ENCODE measurements around the gene CWC27.

Gene CWC27

GRCh38 chr5:64835266-64835665 lies 66.5 kb downstream of the CWC27 start:
- Histone ChIP-seq H3K4me1 (ENCODE audit: control insufficient read depth in 2 of 2, insufficient read depth in 2 of 2, low read length in 2 of 2) (no peaks in the 10 kb centered on the region), H3K36me3 (ENCODE audit: control insufficient read depth in 2 of 2, insufficient read depth in 2 of 2, low read length in 2 of 2) (no peaks in the 10 kb centered on the region), H3K4me3 (ENCODE audit: low read length in 2 of 2) (no peak overlapping the region), H3K27ac (ENCODE audit: low read depth in 2 of 2, low read length in 2 of 2) (no peak overlapping the region), H3K9ac (ENCODE audit: low read depth in 1 of 2, low read length in 2 of 2) (no peak overlapping the region), H3K27me3 (ENCODE audit: control insufficient read depth in 2 of 2, insufficient read depth in 2 of 2, low read length in 2 of 2) (no peaks in the 10 kb centered on the region), H3K9me3 (ENCODE audit: control insufficient read depth in 2 of 2, low read length in 2 of 2) (no peaks in the 10 kb centered on the region)

GRCh38 chr5:64836190-64836755 lies 67.5 kb downstream of the CWC27 start:
- Histone ChIP-seq H3K9ac (ENCODE audit: low read depth in 1 of 2, low read length in 2 of 2) (no peak overlapping the region), H3K27me3 (ENCODE audit: control insufficient read depth in 2 of 2, insufficient read depth in 2 of 2, low read length in 2 of 2) (no peaks in the 10 kb centered on the region), H3K36me3 (ENCODE audit: control insufficient read depth in 2 of 2, insufficient read depth in 2 of 2, low read length in 2 of 2) (no peaks in the 10 kb centered on the region), H3K9me3 (ENCODE audit: control insufficient read depth in 2 of 2, low read length in 2 of 2) (no peaks in the 10 kb centered on the region), H3K4me3 (ENCODE audit: low read length in 2 of 2) (no peak overlapping the region), H3K27ac (ENCODE audit: low read depth in 2 of 2, low read length in 2 of 2) (no peak overlapping the region), H3K4me1 (ENCODE audit: control insufficient read depth in 2 of 2, insufficient read depth in 2 of 2, low read length in 2 of 2) (no peaks in the 10 kb centered on the region)

GRCh38 chr5:64836786-64837185 lies 68.1 kb downstream of the CWC27 start:
- no peaks in the 10 kb centered on the region for H3K36me3 ChIP-seq (ENCODE audit: control insufficient read depth in 2 of 2, insufficient read depth in 2 of 2, low read length in 2 of 2)
- H3K4me3 ChIP-seq (ENCODE audit: low read length in 2 of 2): no peak overlapping the region
- no peak overlapping the region for H3K27ac ChIP-seq (ENCODE audit: low read depth in 2 of 2, low read length in 2 of 2)
- H3K4me1 ChIP-seq (ENCODE audit: control insufficient read depth in 2 of 2, insufficient read depth in 2 of 2, low read length in 2 of 2): no peaks in the 10 kb centered on the region
- H3K9me3 ChIP-seq (ENCODE audit: control insufficient read depth in 2 of 2, low read length in 2 of 2): no peaks in the 10 kb centered on the region
- H3K9ac ChIP-seq (ENCODE audit: low read depth in 1 of 2, low read length in 2 of 2): no peak overlapping the region
- no peaks in the 10 kb centered on the region for H3K27me3 ChIP-seq (ENCODE audit: control insufficient read depth in 2 of 2, insufficient read depth in 2 of 2, low read length in 2 of 2)

- Histone ChIP-seq H3K27me3 (ENCODE audit: control insufficient read depth in 2 of 2, insufficient read depth in 2 of 2, low read length in 2 of 2) (no peaks in the 10 kb centered on the region), H3K9me3 (ENCODE audit: control insufficient read depth in 2 of 2, low read length in 2 of 2) (no peaks in the 10 kb centered on the region), H3K36me3 (ENCODE audit: control insufficient read depth in 2 of 2, insufficient read depth in 2 of 2, low read length in 2 of 2) (no peaks in the 10 kb centered on the region), H3K4me3 (ENCODE audit: low read length in 2 of 2) (no peak overlapping the region), H3K4me1 (ENCODE audit: control insufficient read depth in 2 of 2, insufficient read depth in 2 of 2, low read length in 2 of 2) (no peaks in the 10 kb centered on the region), H3K9ac (ENCODE audit: low read depth in 1 of 2, low read length in 2 of 2) (no peak overlapping the region), H3K27ac (ENCODE audit: low read depth in 2 of 2, low read length in 2 of 2) (no peak overlapping the region)
Observed at GRCh38 chr5:64838376-64838775, 69.6 kb downstream of the CWC27 start.

- H3K9me3 ChIP-seq (ENCODE audit: control insufficient read depth in 2 of 2, low read length in 2 of 2): no peaks in the 10 kb centered on the region
- H3K4me1 ChIP-seq (ENCODE audit: control insufficient read depth in 2 of 2, insufficient read depth in 2 of 2, low read length in 2 of 2): no peaks in the 10 kb centered on the region
- H3K36me3 ChIP-seq (ENCODE audit: control insufficient read depth in 2 of 2, insufficient read depth in 2 of 2, low read length in 2 of 2): no peaks in the 10 kb centered on the region
- H3K9ac ChIP-seq (ENCODE audit: low read depth in 1 of 2, low read length in 2 of 2): no peak overlapping the region
- H3K27me3 ChIP-seq (ENCODE audit: control insufficient read depth in 2 of 2, insufficient read depth in 2 of 2, low read length in 2 of 2): no peaks in the 10 kb centered on the region
- no peak overlapping the region for H3K4me3 ChIP-seq (ENCODE audit: low read length in 2 of 2)
- H3K27ac ChIP-seq (ENCODE audit: low read depth in 2 of 2, low read length in 2 of 2): no peak overlapping the region
Observed at GRCh38 chr5:64838803-64839202, 70.1 kb downstream of the CWC27 start.

- no peaks in the 10 kb centered on the region for H3K4me1 ChIP-seq (ENCODE audit: control insufficient read depth in 2 of 2, insufficient read depth in 2 of 2, low read length in 2 of 2)
- H3K9me3 ChIP-seq (ENCODE audit: control insufficient read depth in 2 of 2, low read length in 2 of 2): peaks cover 0 to 3% of the 10 kb centered on the region in 2 donors
- H3K36me3 ChIP-seq (ENCODE audit: control insufficient read depth in 2 of 2, insufficient read depth in 2 of 2, low read length in 2 of 2): peaks cover 0 to 3% of the 10 kb centered on the region in 2 donors
- no peak overlapping the region for H3K9ac ChIP-seq (ENCODE audit: low read depth in 1 of 2, low read length in 2 of 2)
- H3K27ac ChIP-seq (ENCODE audit: low read depth in 2 of 2, low read length in 2 of 2): no peak overlapping the region
- H3K27me3 ChIP-seq (ENCODE audit: control insufficient read depth in 2 of 2, insufficient read depth in 2 of 2, low read length in 2 of 2): no peaks in the 10 kb centered on the region
- H3K4me3 ChIP-seq (ENCODE audit: low read length in 2 of 2): no peak overlapping the region
Observed at GRCh38 chr5:64839936-64840335, 71.2 kb downstream of the CWC27 start.

- no peak overlapping the region for H3K9ac ChIP-seq (ENCODE audit: low read depth in 1 of 2, low read length in 2 of 2)
- H3K4me3 ChIP-seq (ENCODE audit: low read length in 2 of 2): no peak overlapping the region
- H3K27ac ChIP-seq (ENCODE audit: low read depth in 2 of 2, low read length in 2 of 2): no peak overlapping the region
- peaks cover 0 to 3% of the 10 kb centered on the region in 2 donors for H3K36me3 ChIP-seq (ENCODE audit: control insufficient read depth in 2 of 2, insufficient read depth in 2 of 2, low read length in 2 of 2)
- H3K4me1 ChIP-seq (ENCODE audit: control insufficient read depth in 2 of 2, insufficient read depth in 2 of 2, low read length in 2 of 2): no peaks in the 10 kb centered on the region
- H3K9me3 ChIP-seq (ENCODE audit: control insufficient read depth in 2 of 2, low read length in 2 of 2): peaks cover 0 to 4% of the 10 kb centered on the region in 2 donors
- H3K27me3 ChIP-seq (ENCODE audit: control insufficient read depth in 2 of 2, insufficient read depth in 2 of 2, low read length in 2 of 2): no peaks in the 10 kb centered on the region
Observed at GRCh38 chr5:64840958-64841357, 72.2 kb downstream of the CWC27 start.

- no peaks in the 10 kb centered on the region for H3K27me3 ChIP-seq (ENCODE audit: control insufficient read depth in 2 of 2, insufficient read depth in 2 of 2, low read length in 2 of 2)
- no peak overlapping the region for H3K9ac ChIP-seq (ENCODE audit: low read depth in 1 of 2, low read length in 2 of 2)
- no peaks in the 10 kb centered on the region for H3K9me3 ChIP-seq (ENCODE audit: control insufficient read depth in 2 of 2, low read length in 2 of 2)
- H3K27ac ChIP-seq (ENCODE audit: low read depth in 2 of 2, low read length in 2 of 2): no peak overlapping the region
- H3K4me1 ChIP-seq (ENCODE audit: control insufficient read depth in 2 of 2, insufficient read depth in 2 of 2, low read length in 2 of 2): no peaks in the 10 kb centered on the region
- H3K4me3 ChIP-seq (ENCODE audit: low read length in 2 of 2): no peak overlapping the region
- H3K36me3 ChIP-seq (ENCODE audit: control insufficient read depth in 2 of 2, insufficient read depth in 2 of 2, low read length in 2 of 2): no peaks in the 10 kb centered on the region
Observed at GRCh38 chr5:64853777-64854176, 85.0 kb downstream of the CWC27 start.

GRCh38 chr5:64854855-64855254 lies 86.1 kb downstream of the CWC27 start:
- H3K27ac ChIP-seq (ENCODE audit: low read depth in 2 of 2, low read length in 2 of 2): no peak overlapping the region
- H3K9ac ChIP-seq (ENCODE audit: low read depth in 1 of 2, low read length in 2 of 2): no peak overlapping the region
- no peaks in the 10 kb centered on the region for H3K4me1 ChIP-seq (ENCODE audit: control insufficient read depth in 2 of 2, insufficient read depth in 2 of 2, low read length in 2 of 2)
- no peaks in the 10 kb centered on the region for H3K36me3 ChIP-seq (ENCODE audit: control insufficient read depth in 2 of 2, insufficient read depth in 2 of 2, low read length in 2 of 2)
- no peaks in the 10 kb centered on the region for H3K27me3 ChIP-seq (ENCODE audit: control insufficient read depth in 2 of 2, insufficient read depth in 2 of 2, low read length in 2 of 2)
- H3K4me3 ChIP-seq (ENCODE audit: low read length in 2 of 2): no peak overlapping the region
- no peaks in the 10 kb centered on the region for H3K9me3 ChIP-seq (ENCODE audit: control insufficient read depth in 2 of 2, low read length in 2 of 2)

- no peaks in the 10 kb centered on the region for H3K36me3 ChIP-seq (ENCODE audit: control insufficient read depth in 2 of 2, insufficient read depth in 2 of 2, low read length in 2 of 2)
- no peaks in the 10 kb centered on the region for H3K27me3 ChIP-seq (ENCODE audit: control insufficient read depth in 2 of 2, insufficient read depth in 2 of 2, low read length in 2 of 2)
- H3K9me3 ChIP-seq (ENCODE audit: control insufficient read depth in 2 of 2, low read length in 2 of 2): no peaks in the 10 kb centered on the region
- no peak overlapping the region for H3K9ac ChIP-seq (ENCODE audit: low read depth in 1 of 2, low read length in 2 of 2)
- no peak overlapping the region for H3K27ac ChIP-seq (ENCODE audit: low read depth in 2 of 2, low read length in 2 of 2)
- no peaks in the 10 kb centered on the region for H3K4me1 ChIP-seq (ENCODE audit: control insufficient read depth in 2 of 2, insufficient read depth in 2 of 2, low read length in 2 of 2)
- no peak overlapping the region for H3K4me3 ChIP-seq (ENCODE audit: low read length in 2 of 2)
Observed at GRCh38 chr5:64859881-64860280, 91.2 kb downstream of the CWC27 start.

- no peak overlapping the region for H3K27ac ChIP-seq (ENCODE audit: low read depth in 2 of 2, low read length in 2 of 2)
- H3K27me3 ChIP-seq (ENCODE audit: control insufficient read depth in 2 of 2, insufficient read depth in 2 of 2, low read length in 2 of 2): no peaks in the 10 kb centered on the region
Observed at GRCh38 chr5:64861281-64861680, 92.6 kb downstream of the CWC27 start.

More at GRCh38 chr5:64861281-64861680, 92.6 kb downstream of the CWC27 start:
- no peak overlapping the region for H3K9ac ChIP-seq (ENCODE audit: low read depth in 1 of 2, low read length in 2 of 2)
- no peaks in the 10 kb centered on the region for H3K9me3 ChIP-seq (ENCODE audit: control insufficient read depth in 2 of 2, low read length in 2 of 2)
- H3K4me1 ChIP-seq (ENCODE audit: control insufficient read depth in 2 of 2, insufficient read depth in 2 of 2, low read length in 2 of 2): no peaks in the 10 kb centered on the region
- H3K4me3 ChIP-seq (ENCODE audit: low read length in 2 of 2): no peak overlapping the region
- H3K36me3 ChIP-seq (ENCODE audit: control insufficient read depth in 2 of 2, insufficient read depth in 2 of 2, low read length in 2 of 2): no peaks in the 10 kb centered on the region
